GM19468 (cell line): ENCODE results near the gene FGF22.
"Not testable (repeated sequence)": the region's sequence is repeated elsewhere in the genome, so short reads cannot be mapped to it uniquely, and the experiment has no call there.

Source experiments
- ATAC-seq: cut with Tn5 transposase; IDR thresholded peaks from one replicate; pipeline ENCODE4 v1.9.1; 2021; ENCODE audit warnings: mild to moderate bottlenecking, moderate library complexity, moderate number of reproducible peaks; ENCODE audit not compliant: unreplicated experiment; ENCODE audit errors: extremely low read depth

Gene FGF22

GRCh38 chr19:639253-640160 is at the start of gene FGF22:
TSS of gene FGF22 (plus strand) at chr19:639879. CDS start at chr19:639926, 47 bp downstream.
- ATAC-seq, result no peak

- ATAC-seq, result no peak
Observed at GRCh38 chr19:590396-590745, 49.3 kb upstream of the FGF22 start.

- no peak for ATAC-seq
Observed at GRCh38 chr19:590750-591098, 49.0 kb upstream of the FGF22 start.

GRCh38 chr19:591099-591958 is 48.4 kb upstream of the FGF22 start:
- no peak for ATAC-seq

- ATAC-seq, result no peak
Observed at GRCh38 chr19:592101-592500, 47.6 kb upstream of the FGF22 start.

- ATAC-seq, result no peak
Observed at GRCh38 chr19:593055-593454, 46.6 kb upstream of the FGF22 start.

GRCh38 chr19:593505-593904 is 46.2 kb upstream of the FGF22 start:
- no peak for ATAC-seq

- ATAC-seq, result no peak
Observed at GRCh38 chr19:594265-594870, 45.3 kb upstream of the FGF22 start.

- no peak for ATAC-seq
Observed at GRCh38 chr19:595326-596262, 44.1 kb upstream of the FGF22 start.

GRCh38 chr19:596263-596655 is 43.4 kb upstream of the FGF22 start:
- no peak for ATAC-seq

- ATAC-seq, result no peak
Observed at GRCh38 chr19:597406-598315, 42.0 kb upstream of the FGF22 start.

- ATAC-seq, result no peak
Observed at GRCh38 chr19:601310-601709, 38.4 kb upstream of the FGF22 start.

GRCh38 chr19:601790-602189 is 37.9 kb upstream of the FGF22 start:
- ATAC-seq, result no peak

- no peak for ATAC-seq
Observed at GRCh38 chr19:602391-603301, 37.0 kb upstream of the FGF22 start.

GRCh38 chr19:603302-603639 is 36.4 kb upstream of the FGF22 start:
- ATAC-seq, result not testable (repeated sequence)

- ATAC-seq, result not testable (repeated sequence)
Observed at GRCh38 chr19:603779-604178, 35.9 kb upstream of the FGF22 start.

- ATAC-seq, result no peak
Observed at GRCh38 chr19:604355-604754, 35.3 kb upstream of the FGF22 start.
